Neural cell (in vitro differentiated cells): ENCODE measurements around the gene SWAP70. TPM values are rescaled to one million over a fixed set of nuclear protein-coding genes. Genes with fewer than 3 reads are reported as not detected.

Source experiments
- H2AFZ ChIP-seq: fragments of 200-600, 300-800 bp; sonication (generic), shearing (Covaris generic); 2 replicates; pipeline ENCODE4 v1.6.0; 2014; ENCODE audit warnings: low read depth, mild to moderate bottlenecking, antibody characterized with exemption, low read length, moderate library complexity
- H3F3A ChIP-seq: fragments of 200-600 bp; shearing (Covaris generic); 2 replicates; pipeline ENCODE4 v1.6.1; 2016; ENCODE audit warnings: mild to moderate bottlenecking, moderate library complexity, mixed read lengths, antibody characterized with exemption, low read length; ENCODE audit not compliant: insufficient read depth, poor library complexity, severe bottlenecking
- H3K27ac ChIP-seq: fragments of 200-600, 300-800 bp; sonication (generic), shearing (Covaris generic); 2 replicates; pipeline ENCODE4 v1.5.1; 2014; ENCODE audit warnings: mild to moderate bottlenecking, low read length, moderate library complexity
- H3K27me3 ChIP-seq: fragments of 300-800, 200-600 bp; sonication (generic), shearing (Covaris generic); 2 replicates; pipeline ENCODE4 v1.6.0; 2014; ENCODE audit warnings: mild to moderate bottlenecking, low read depth, low read length, moderate library complexity; ENCODE audit not compliant: insufficient read depth
- H3K36me3 ChIP-seq: fragments of 300-800, 200-600 bp; sonication (generic), shearing (Covaris generic); 2 replicates; pipeline ENCODE4 v1.5.1; 2014; ENCODE audit warnings: mild to moderate bottlenecking, antibody characterized with exemption, low read length, moderate library complexity; ENCODE audit not compliant: insufficient read depth
- H3K4me2 ChIP-seq: fragments of 300-800, 200-600 bp; sonication (generic), shearing (Covaris generic); 2 replicates; pipeline ENCODE4 v1.6.0; 2014; ENCODE audit warnings: mild to moderate bottlenecking, low read length
- H3K4me3 ChIP-seq: fragments of 300-800, 200-600 bp; sonication (generic), shearing (Covaris generic); 2 replicates; pipeline ENCODE4 v1.5.1; 2014; ENCODE audit warnings: mild to moderate bottlenecking, low read length, moderate library complexity
- H3K79me2 ChIP-seq: fragments of 200-600 bp; shearing (Covaris generic); replicated peaks from 2 replicates; pipeline ENCODE4 v1.6.0; 2014; ENCODE audit warnings: mild to moderate bottlenecking, low read length, moderate library complexity; ENCODE audit not compliant: insufficient read depth
- H3K9ac ChIP-seq: fragments of 300-800, 200-600 bp; sonication (generic), shearing (Covaris generic); 2 replicates; pipeline ENCODE4 v1.6.1; 2016; ENCODE audit warnings: mild to moderate bottlenecking, low read length, mixed read lengths
- H3K9me2 ChIP-seq: fragments of 200-600 bp; shearing (Covaris generic); 2 replicates; pipeline ENCODE4 v1.6.1; 2016; ENCODE audit warnings: mild to moderate bottlenecking, low read length, mixed read lengths; ENCODE audit not compliant: insufficient read depth
- H3K9me3 ChIP-seq: fragments of 200-600, 300-800 bp; sonication (generic), shearing (Covaris generic); 2 replicates; pipeline ENCODE4 v1.6.1; 2016; ENCODE audit warnings: mild to moderate bottlenecking, mixed run types, low read length, moderate library complexity, mixed read lengths
- H4K20me1 ChIP-seq: fragments of 200-600 bp; shearing (Covaris generic); 2 replicates; pipeline ENCODE4 v1.6.1; 2016; ENCODE audit warnings: mild to moderate bottlenecking, mixed run types; ENCODE audit not compliant: insufficient read depth
- CTCF ChIP-seq: fragments of 450-650 bp; IDR thresholded peaks from 2 replicates; pipeline ENCODE4 v1.5.1; 2014; ENCODE audit warnings: antibody characterized with exemption, mild to moderate bottlenecking, moderate library complexity; ENCODE audit not compliant: poor library complexity, severe bottlenecking
- EP300 ChIP-seq: fragments of 450-650 bp; conservative IDR thresholded peaks from 2 replicates; pipeline ENCODE4 v1.6.1; 2014; ENCODE audit warnings: antibody characterized with exemption, mild to moderate bottlenecking, moderate library complexity; ENCODE audit not compliant: poor library complexity, severe bottlenecking
- EZH2 ChIP-seq: fragments of 200-600, 300-800 bp; shearing (Covaris generic), sonication (generic); IDR thresholded peaks from 2 replicates; pipeline ENCODE4 v1.6.1; 2014; ENCODE audit warnings: antibody characterized with exemption, low read length, borderline replicate concordance, mild to moderate bottlenecking; ENCODE audit not compliant: insufficient read depth, poor library complexity, severe bottlenecking
- MXI1 ChIP-seq: fragments of 450-650 bp; conservative IDR thresholded peaks from 2 replicates; pipeline ENCODE4 v1.6.1; 2014; ENCODE audit warnings: antibody characterized with exemption, mild to moderate bottlenecking; ENCODE audit not compliant: poor library complexity, severe bottlenecking
- POLR2AphosphoS5 ChIP-seq: IDR thresholded peaks from 2 replicates; pipeline ENCODE4 v1.6.1; 2012
- RAD21 ChIP-seq: fragments of 450-650 bp; conservative IDR thresholded peaks from 2 replicates; pipeline ENCODE4 v1.6.1; 2014; ENCODE audit warnings: antibody characterized with exemption, mild to moderate bottlenecking, moderate library complexity
- REST ChIP-seq: IDR thresholded peaks from 2 replicates; pipeline ENCODE4 v1.6.1; 2012; ENCODE audit warnings: borderline replicate concordance
- SMC3 ChIP-seq: fragments of 450-650 bp; conservative IDR thresholded peaks from 2 replicates; pipeline ENCODE4 v1.6.1; 2014; ENCODE audit warnings: antibody characterized with exemption, mild to moderate bottlenecking, moderate library complexity; ENCODE audit not compliant: poor library complexity
- TAF1 ChIP-seq: IDR thresholded peaks from 2 replicates; pipeline ENCODE4 v1.6.1; 2012; ENCODE audit warnings: low read depth
- polyA plus RNA-seq: library from polyadenylated mRNA; depleted of rRNA; stranded (reverse); fragments of >200 nt; gene quantifications from 2 replicates; pipeline ENCODE4 v1.2.3, GENCODE V29; 2014

The SWAP70 gene
- polyA plus RNA-seq, 1 donor from 2014 or later: 1.4 TPM

GRCh38 chr11:9775398-9775779 lies 111.5 kb downstream of the SWAP70 start:
- H3K4me2 ChIP-seq: no peak overlapping the region
- H3K36me3 ChIP-seq: peaks cover 10% of the 10 kb centered on the region
- no peaks in the 10 kb centered on the region for H3K27me3 ChIP-seq
- no peaks in the 10 kb centered on the region for H3K9me3 ChIP-seq
- no peaks in the 10 kb centered on the region for H3K79me2 ChIP-seq
- no peaks in the 10 kb centered on the region for H4K20me1 ChIP-seq
- no peak overlapping the region for H3K27ac ChIP-seq
- no peak overlapping the region for H2AFZ ChIP-seq
- H3F3A ChIP-seq: no peaks in the 10 kb centered on the region
- no peak overlapping the region for H3K4me3 ChIP-seq
- TF ChIP-seq MXI1 (no peak), TAF1 (no peak), POLR2AphosphoS5 (no peak), EZH2 (no peak), EP300 (no peak), CTCF (no peak), SMC3 (no peak), REST (no peak), RAD21 (no peak)
- no peaks in the 10 kb centered on the region for H3K9me2 ChIP-seq
- H3K9ac ChIP-seq: no peak overlapping the region

GRCh38 chr11:9776203-9776602 lies 112.3 kb downstream of the SWAP70 start:
- H3K9ac ChIP-seq: no peak overlapping the region
- no peaks in the 10 kb centered on the region for H3K27me3 ChIP-seq
- H3K27ac ChIP-seq: no peak overlapping the region
- H3K36me3 ChIP-seq: peaks cover 18% of the 10 kb centered on the region
- no peak overlapping the region for H2AFZ ChIP-seq
- no peaks in the 10 kb centered on the region for H3F3A ChIP-seq
- H3K79me2 ChIP-seq: no peaks in the 10 kb centered on the region
- no peaks in the 10 kb centered on the region for H3K9me2 ChIP-seq
- no peaks in the 10 kb centered on the region for H3K9me3 ChIP-seq
- TF ChIP-seq CTCF (no peak), EZH2 (no peak), RAD21 (no peak), REST (no peak), SMC3 (no peak), MXI1 (no peak)
- H3K4me2 ChIP-seq: no peak overlapping the region
- no peak overlapping the region for H3K4me3 ChIP-seq
- no peaks in the 10 kb centered on the region for H4K20me1 ChIP-seq
